ENCODE results near the gene RNFT2. TPM values are rescaled to one million over a fixed set of nuclear protein-coding genes. Genes with fewer than 3 reads are reported as not detected.
A peak's percentile ranks its signal among the peaks of the same experiment; 100 is the strongest.

Gene RNFT2
- total and polyA plus RNA-seq, 7 donors: 0.04 to 0.64 (median 0.36) TPM

DNA sequence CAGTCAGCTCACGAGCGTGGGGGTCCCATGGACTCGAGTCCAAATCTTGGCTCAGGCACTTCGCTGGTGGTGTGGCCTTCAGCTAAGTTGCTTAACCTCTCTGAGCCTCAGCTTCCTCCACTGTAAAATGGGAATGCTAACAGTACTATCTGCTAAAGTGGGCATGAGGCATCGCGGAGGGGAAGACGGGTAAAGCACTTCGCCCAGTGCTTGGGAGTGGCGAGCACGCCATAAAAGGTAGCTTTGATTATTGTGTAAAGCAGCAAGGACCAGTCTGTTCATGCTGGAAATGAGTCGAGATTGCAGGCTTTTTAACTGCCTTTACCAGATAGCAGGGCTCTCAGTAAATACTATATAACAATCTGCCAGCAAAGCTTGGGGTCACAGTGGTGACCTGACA is 118.6 kb downstream of the RNFT2 start:
- H3K27ac ChIP-seq: no peak overlapping the region
- peaks cover 0 to 18% (median 5%) of the 10 kb centered on the region in 3 donors for H3K27me3 ChIP-seq (ENCODE audit: insufficient read depth in 3 of 3, low read length in 2 of 3)
- no peak for ATAC-seq
- TF ChIP-seq, protein P1, sequence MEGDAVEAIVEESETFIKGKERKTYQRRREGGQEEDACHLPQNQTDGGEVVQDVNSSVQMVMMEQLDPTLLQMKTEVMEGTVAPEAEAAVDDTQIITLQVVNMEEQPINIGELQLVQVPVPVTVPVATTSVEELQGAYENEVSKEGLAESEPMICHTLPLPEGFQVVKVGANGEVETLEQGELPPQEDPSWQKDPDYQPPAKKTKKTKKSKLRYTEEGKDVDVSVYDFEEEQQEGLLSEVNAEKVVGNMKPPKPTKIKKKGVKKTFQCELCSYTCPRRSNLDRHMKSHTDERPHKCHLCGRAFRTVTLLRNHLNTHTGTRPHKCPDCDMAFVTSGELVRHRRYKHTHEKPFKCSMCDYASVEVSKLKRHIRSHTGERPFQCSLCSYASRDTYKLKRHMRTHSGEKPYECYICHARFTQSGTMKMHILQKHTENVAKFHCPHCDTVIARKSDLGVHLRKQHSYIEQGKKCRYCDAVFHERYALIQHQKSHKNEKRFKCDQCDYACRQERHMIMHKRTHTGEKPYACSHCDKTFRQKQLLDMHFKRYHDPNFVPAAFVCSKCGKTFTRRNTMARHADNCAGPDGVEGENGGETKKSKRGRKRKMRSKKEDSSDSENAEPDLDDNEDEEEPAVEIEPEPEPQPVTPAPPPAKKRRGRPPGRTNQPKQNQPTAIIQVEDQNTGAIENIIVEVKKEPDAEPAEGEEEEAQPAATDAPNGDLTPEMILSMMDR (IDR thresholded peaks at IDR 0.05): no peak
- no peak overlapping the region for H3K4me3 ChIP-seq
- no peaks in the 10 kb centered on the region for H3K9me3 ChIP-seq
- WGBS, 3 donors: 85 to 87% (median 85%) methylated on average over 11 of the region's 11 CpGs
- H3K4me1 ChIP-seq: no peaks in the 10 kb centered on the region
- intact Hi-C loops (cut with DNase I): no loop called here
- no peak for DNase-seq
- no peaks in the 10 kb centered on the region for H3K36me3 ChIP-seq (ENCODE audit: insufficient read depth in 1 of 2, low read depth in 1 of 2)

DNA sequence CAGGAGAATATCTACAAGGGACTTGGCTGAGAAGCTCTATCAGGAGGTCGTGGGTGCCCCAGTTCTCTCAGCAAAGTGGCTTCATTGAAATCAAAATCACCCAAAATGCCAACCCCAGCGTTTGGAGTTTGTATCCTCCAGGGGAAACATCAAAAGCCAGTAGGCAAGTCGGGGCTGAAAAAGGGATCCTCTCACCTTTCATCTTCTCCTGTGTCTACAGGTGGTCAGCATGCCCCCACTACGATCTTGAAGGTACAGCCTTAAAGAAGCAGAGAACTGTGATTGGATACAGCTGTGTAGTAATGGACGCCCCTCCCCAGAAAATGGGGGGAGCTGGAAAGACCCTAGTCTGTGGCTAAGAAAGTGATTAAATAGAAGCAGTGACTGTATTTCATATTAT is 121.0 kb downstream of the RNFT2 start:
- H3K4me1 ChIP-seq: no peaks in the 10 kb centered on the region
- H3K27ac ChIP-seq: no peak overlapping the region
- no peaks in the 10 kb centered on the region for H3K36me3 ChIP-seq (ENCODE audit: insufficient read depth in 1 of 2, low read depth in 1 of 2)
- H3K9me3 ChIP-seq: no peaks in the 10 kb centered on the region
- ATAC-seq (no peak), DNase-seq (no peak)
- no peak overlapping the region for H3K4me3 ChIP-seq
- 24 to 35% (median 29%) methylated on average over 5 of the region's 5 CpGs for WGBS, 3 donors
- TF ChIP-seq, protein P1 (IDR thresholded peaks at IDR 0.05): no peak
- peaks cover 0 to 9% (median 5%) of the 10 kb centered on the region in 3 donors for H3K27me3 ChIP-seq (ENCODE audit: insufficient read depth in 3 of 3, low read length in 2 of 3)
- intact Hi-C loops (cut with DNase I): no loop called here

DNA sequence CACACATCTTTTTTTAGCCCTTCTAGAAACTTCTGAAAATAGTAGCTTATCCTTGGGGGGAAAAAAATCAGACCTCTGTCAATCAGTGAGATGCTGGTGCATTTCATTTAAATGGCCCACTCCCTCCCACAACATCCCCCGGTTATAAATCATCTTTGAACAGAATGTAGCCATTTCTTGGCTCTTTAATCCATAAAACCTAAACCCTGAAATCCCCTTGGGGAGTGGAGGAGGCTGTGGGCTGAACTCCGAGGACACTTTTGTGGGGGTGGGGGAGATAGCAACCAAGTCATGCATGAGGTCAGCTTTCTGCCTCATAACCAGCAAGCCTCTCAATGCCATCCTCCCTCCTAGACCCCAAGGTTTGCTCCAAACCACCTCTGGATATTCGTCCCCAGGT is 122.1 kb downstream of the RNFT2 start:
- peak overlapping the region; percentile 30 for H3K4me3 ChIP-seq
- no peaks in the 10 kb centered on the region for H3K36me3 ChIP-seq (ENCODE audit: insufficient read depth in 1 of 2, low read depth in 1 of 2)
- ATAC-seq: no peak
- H3K4me1 ChIP-seq: no peaks in the 10 kb centered on the region
- no peak overlapping the region for H3K27ac ChIP-seq
- H3K27me3 ChIP-seq (ENCODE audit: insufficient read depth in 3 of 3, low read length in 2 of 3): peaks cover 0 to 5% (median 5%) of the 10 kb centered on the region in 3 donors
- H3K9me3 ChIP-seq: no peaks in the 10 kb centered on the region
- DNase-seq: no peak
- 45 to 52% (median 51%) methylated on average over 3 of the region's 3 CpGs for WGBS, 3 donors
- intact Hi-C loops (cut with DNase I): no loop called here
- TF ChIP-seq, protein P1 (IDR thresholded peaks at IDR 0.05): no peak

DNA sequence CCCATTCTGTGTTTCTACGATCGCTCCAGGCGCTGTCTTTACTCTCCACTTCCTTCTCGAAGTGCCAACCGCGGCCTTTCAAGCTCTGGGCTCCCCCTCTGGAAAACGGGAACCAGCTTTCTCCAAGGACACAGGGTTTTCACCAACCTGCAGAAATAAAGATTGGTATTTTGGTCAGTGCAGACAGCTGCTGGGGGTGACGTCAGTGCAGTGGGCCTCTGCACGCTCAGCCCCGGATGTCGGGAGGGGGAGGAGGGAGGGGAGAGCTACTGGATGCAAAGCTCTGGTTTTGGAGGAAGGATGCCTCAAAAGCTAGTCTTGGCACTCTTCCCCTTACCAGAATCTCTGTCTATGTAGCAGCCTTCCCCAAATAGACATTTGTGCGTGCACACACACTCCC is 123.2 kb downstream of the RNFT2 start:
- DNase-seq: peak; percentile 40 to 64
- peaks cover 0 to 5% (median 4%) of the 10 kb centered on the region in 3 donors for H3K27me3 ChIP-seq (ENCODE audit: insufficient read depth in 3 of 3, low read length in 2 of 3)
- intact Hi-C loops (cut with DNase I): no loop called here
- no peaks in the 10 kb centered on the region for H3K9me3 ChIP-seq
- H3K4me1 ChIP-seq: no peaks in the 10 kb centered on the region
- 16 to 19% (median 17%) methylated on average over 11 to 12 of the region's 12 CpGs for WGBS, 3 donors
- no peaks in the 10 kb centered on the region for H3K36me3 ChIP-seq (ENCODE audit: insufficient read depth in 1 of 2, low read depth in 1 of 2)
- H3K4me3 ChIP-seq: no peak overlapping the region
- no peak for ATAC-seq
- H3K27ac ChIP-seq: no peak overlapping the region
- TF ChIP-seq, protein P1 (IDR thresholded peaks at IDR 0.05): no peak

DNA sequence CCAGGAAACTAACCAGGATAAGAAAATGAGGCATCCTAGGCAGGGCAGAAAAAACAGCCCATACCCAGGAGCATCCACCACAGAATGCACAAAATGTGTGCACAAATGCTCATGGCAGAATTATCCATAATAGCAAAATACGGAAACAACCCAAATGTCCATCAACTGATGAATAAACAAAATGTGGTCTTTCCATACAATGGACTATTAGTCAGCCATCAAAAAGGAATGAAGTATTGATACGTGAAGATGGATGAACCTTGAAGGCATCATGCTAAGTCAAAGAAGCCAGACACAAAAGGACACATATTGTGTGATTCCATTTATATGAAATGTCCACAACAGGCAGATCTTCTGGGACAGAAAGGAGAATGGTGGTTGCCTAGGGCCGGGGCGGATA is 124.1 kb downstream of the RNFT2 start:
- Histone ChIP-seq H3K4me1 (no peaks in the 10 kb centered on the region), H3K4me3 (no peak overlapping the region), H3K9me3 (no peaks in the 10 kb centered on the region), H3K27me3 (ENCODE audit: insufficient read depth in 3 of 3, low read length in 2 of 3) (peaks cover 0 to 5% (median 4%) of the 10 kb centered on the region in 3 donors), H3K27ac (no peak overlapping the region), H3K36me3 (ENCODE audit: insufficient read depth in 1 of 2, low read depth in 1 of 2) (no peaks in the 10 kb centered on the region)
- TF ChIP-seq, protein P1 (IDR thresholded peaks at IDR 0.05): no peak
- ATAC-seq (no peak), DNase-seq (no peak)
- intact Hi-C loops (cut with DNase I): no loop called here
- WGBS, 3 donors: 94 to 98% (median 97%) methylated on average over 4 of the region's 4 CpGs
